NOMO-1 treated with dmso at 0.1 percent for 144 hours (cell line): ENCODE measurements around the gene ATG101.
A peak's percentile ranks its signal among the peaks of the same experiment; 100 is the strongest.

Experiments
- DNase-seq: peaks from one replicate; lab custom pipeline; 2025; ENCODE audit not compliant: unreplicated experiment; lab: John Stamatoyannopoulos, UW

The ATG101 gene

GRCh38 chr12:52041695-52042123, 28.1 kb upstream of the ATG101 start:
- no peak for DNase-seq

- no peak for DNase-seq
Measured at GRCh38 chr12:52042706-52043385, 26.9 kb upstream of the ATG101 start.

DNA sequence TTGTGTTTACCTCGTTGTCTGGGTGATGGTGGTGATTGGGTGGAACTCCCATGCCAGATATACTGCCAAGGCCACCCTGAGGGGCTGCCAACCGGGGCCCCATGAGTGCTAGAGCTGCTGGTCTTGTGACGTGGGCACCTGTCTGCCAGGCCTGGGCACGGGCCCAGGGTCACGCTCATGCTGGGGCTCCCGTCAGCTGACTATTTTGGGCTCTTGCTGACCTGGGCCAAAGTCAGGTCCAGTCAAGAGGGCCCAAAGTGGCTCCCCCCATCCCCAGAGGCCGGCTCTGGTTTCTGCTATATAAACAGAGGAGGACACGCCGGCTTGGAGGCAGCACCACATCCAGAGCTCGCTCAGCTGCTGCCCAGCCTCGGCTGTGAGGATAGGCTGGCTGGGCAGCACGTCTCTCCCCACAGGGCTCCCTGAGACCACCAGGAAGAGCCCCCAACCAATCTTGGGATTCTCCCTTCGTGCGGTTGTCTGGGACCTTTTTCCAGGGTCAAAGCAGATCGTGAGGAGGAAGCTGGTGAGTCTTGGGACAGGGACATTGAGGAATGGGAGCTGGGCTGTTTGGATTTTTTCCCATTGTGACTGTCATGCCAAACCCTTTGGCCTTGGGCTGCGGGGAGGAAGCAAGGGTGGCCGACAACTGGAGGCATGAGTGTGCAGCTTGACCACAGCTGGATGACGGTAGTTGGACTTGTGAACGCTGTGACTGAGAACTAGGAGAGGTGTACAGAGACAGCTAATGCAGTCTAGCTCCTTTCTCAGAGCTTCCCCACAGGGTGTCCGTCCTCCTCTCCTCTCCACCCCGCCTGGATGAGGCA, 26.2 kb upstream of the ATG101 start:
- no peak for DNase-seq

DNA sequence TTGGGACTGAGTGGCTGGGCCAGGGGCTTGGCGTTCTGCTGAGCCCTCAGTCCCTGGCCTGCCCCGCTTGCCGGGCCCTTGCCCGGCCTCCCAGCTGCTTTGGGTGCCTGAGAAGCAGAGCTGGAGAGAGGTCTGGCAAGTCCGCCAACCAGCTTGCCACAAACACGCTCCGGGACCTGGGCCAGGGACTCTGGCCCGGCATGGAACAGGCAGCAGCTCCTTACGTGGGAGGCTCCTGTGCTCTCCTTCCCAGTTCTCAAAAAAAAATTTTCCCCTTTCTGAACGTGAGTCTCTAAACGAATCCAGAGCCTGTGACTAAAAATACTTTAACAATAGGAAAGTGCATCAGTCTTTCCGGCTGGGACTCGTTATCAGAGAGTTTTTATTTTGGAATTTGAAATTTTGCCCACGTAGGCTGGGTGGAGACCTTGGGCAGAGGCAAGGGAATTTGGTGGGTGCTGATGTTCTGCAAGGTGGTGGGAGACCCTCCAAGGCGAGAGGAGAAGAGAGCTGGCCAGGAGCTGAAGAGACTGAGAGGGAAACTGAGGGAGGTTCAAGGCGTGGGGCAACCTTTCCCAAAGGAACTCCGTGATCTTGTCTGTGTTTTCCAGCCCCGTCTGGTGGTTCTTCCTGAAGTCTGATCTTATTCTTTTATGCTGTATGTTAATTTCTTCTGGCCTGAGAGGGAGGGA, 25.3 kb upstream of the ATG101 start:
- no peak for DNase-seq

- peak; percentile 59 for DNase-seq
Measured at GRCh38 chr12:52045794-52046199, 24.0 kb upstream of the ATG101 start.

DNA sequence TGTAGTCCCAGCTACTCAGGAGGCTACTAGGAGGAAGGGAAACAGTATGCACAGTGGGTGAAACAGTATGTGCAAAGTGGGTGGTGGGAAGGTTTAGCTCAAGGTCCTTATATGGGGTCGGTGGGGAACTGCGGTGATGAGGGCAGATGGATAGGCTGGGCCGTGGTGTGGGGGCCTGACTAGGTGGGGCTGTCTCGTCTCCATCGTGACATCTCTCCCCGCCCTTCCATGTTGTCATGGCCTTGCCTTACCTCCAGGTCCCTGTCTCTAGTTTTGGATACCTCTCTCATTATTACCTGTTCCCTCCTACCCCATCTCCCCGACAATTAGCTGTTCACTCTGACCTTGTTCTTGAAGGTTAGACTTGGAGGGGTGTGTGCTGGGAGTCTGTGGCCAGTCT, 22.9 kb upstream of the ATG101 start:
- DNase-seq: no peak

- no peak for DNase-seq
Measured at GRCh38 chr12:52049286-52049685, 20.5 kb upstream of the ATG101 start.

- DNase-seq: no peak
Measured at GRCh38 chr12:52049688-52050087, 20.1 kb upstream of the ATG101 start.

- DNase-seq: no peak
Measured at GRCh38 chr12:52050116-52050757, 19.5 kb upstream of the ATG101 start.

DNA sequence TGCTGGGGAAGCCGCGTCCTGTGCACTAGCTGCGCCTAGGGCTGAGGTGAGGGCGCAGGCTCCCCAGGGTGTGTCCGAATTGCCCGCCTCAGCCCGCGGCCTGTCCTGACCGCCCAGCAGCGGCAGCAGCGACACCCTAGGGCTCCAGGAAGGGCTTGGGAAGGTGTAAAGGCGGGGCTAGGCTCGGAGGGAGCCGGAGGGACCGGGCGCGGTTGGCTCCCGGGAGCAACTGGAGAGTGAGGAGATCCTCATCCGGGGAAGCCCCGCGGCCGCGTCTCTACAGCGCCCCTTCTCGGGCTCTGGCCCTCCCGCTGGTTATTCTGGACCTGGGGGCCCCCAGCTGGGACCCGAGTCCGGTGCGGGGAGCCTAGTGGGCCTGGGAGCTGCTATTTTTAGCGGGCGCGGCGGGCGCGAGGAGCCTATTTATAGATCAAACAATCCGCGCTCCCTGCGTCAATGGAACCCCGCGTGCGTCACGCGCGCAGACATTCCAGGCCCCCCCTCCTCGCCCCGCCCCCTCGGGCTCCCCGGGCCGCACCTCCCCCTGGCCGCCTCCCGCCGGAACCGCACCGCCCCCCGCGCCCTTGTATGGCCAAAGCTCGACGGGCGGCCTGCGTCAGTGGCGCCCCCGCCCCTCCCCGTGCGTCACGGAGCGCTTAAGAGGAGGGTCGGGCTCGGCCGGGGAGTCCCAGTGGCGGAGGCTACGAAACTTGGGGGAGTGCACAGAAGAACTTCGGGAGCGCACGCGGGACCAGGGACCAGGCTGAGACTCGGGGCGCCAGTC, 18.8 kb upstream of the ATG101 start, which contains the start of gene NR4A1:
Gene NR4A1, plus strand, starts transcription at position 685 of the 784 bp plus-strand sequence. CDS start 2,887 bp downstream, outside the sequence.
- peak; percentile 74 for DNase-seq

DNA sequence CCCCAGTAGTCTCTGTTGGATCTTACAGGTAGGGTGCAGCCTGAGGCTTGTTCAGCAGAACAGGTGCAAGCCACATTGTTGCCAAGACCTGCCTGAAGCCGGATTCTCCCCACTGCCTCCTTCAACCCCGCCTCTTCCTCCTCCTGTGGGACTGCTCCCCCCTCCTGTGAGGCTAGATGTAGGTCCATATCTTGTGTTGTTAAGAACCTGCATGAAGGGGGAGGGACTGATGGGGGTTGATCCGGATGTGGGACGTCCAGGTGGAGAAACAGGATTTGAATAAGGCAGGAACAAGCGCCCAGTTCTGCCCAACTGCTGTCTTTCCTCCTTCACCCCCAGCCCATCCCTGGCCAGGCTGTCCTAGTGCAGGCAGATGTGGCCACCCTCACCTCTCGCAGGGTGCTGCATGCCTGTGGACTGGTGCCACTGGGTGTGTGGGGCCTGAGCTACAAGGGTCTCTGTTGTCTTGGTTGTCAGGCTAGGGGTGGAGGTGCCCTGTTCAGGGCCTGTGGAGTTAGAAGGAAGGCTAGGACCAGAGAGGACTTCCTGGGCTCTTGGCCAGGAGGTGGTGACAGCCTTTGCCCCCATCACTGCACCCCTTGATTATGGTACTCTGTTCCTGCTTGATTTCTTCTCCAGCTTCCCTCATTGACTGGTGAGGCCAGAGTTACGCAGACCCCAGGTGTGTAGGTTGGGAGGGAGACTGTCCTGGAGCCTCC, 17.2 kb upstream of the ATG101 start:
- DNase-seq: no peak

GRCh38 chr12:52053536-52054209, 16.1 kb upstream of the ATG101 start:
- no peak for DNase-seq

DNA sequence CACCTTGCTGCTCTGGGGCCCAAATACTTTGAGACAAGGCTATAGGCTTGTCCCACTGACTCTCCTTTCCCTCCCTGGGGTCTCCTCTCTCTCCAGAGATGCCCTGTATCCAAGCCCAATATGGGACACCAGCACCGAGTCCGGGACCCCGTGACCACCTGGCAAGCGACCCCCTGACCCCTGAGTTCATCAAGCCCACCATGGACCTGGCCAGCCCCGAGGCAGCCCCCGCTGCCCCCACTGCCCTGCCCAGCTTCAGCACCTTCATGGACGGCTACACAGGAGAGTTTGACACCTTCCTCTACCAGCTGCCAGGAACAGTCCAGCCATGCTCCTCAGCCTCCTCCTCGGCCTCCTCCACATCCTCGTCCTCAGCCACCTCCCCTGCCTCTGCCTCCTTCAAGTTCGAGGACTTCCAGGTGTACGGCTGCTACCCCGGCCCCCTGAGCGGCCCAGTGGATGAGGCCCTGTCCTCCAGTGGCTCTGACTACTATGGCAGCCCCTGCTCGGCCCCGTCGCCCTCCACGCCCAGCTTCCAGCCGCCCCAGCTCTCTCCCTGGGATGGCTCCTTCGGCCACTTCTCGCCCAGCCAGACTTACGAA, 15.4 kb upstream of the ATG101 start:
- no peak for DNase-seq

- no peak for DNase-seq
Measured at GRCh38 chr12:52054833-52055730, 14.7 kb upstream of the ATG101 start.

GRCh38 chr12:52055731-52056711, 13.8 kb upstream of the ATG101 start:
- no peak for DNase-seq

DNA sequence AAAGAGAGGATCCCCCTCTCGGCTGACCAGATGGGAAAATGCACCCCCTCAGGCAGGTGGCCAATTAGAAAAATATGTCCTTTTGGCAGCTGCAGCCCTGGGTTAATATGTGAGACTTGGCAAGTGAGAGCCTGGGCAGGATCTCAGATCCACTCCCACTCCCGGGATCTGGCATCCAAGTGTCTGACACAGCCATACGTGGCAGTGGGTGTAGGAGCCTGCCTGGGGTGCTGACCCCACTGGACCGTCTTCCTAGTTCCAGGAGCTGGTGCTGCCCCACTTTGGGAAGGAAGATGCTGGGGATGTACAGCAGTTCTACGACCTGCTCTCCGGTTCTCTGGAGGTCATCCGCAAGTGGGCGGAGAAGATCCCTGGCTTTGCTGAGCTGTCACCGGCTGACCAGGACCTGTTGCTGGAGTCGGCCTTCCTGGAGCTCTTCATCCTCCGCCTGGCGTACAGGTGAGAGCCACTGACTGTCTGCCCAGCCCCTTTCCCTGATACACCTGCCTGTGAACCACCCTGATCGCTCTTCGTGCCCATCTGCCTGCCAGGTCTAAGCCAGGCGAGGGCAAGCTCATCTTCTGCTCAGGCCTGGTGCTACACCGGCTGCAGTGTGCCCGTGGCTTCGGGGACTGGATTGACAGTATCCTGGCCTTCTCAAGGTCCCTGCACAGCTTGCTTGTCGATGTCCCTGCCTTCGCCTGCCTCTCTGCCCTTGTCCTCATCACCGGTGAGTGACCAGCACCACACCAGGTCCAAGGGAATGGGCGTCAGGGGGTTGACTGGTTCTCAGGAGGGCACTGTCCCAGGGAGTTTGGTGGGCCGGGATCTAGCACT, 12.8 kb upstream of the ATG101 start:
- DNase-seq: no peak
